NCI-H2227 treated with DMSO at 0.1 percent for 48 hours (cell line): ENCODE measurements around the gene NKX1-1.
"Not testable (repeated sequence)": the region's sequence is repeated elsewhere in the genome, so short reads cannot be mapped to it uniquely, and the experiment has no call there.

Experiments used
- DNase-seq: peaks from one replicate; lab custom pipeline; 2025; lab: John Stamatoyannopoulos, UW

NKX1-1 gene

DNA sequence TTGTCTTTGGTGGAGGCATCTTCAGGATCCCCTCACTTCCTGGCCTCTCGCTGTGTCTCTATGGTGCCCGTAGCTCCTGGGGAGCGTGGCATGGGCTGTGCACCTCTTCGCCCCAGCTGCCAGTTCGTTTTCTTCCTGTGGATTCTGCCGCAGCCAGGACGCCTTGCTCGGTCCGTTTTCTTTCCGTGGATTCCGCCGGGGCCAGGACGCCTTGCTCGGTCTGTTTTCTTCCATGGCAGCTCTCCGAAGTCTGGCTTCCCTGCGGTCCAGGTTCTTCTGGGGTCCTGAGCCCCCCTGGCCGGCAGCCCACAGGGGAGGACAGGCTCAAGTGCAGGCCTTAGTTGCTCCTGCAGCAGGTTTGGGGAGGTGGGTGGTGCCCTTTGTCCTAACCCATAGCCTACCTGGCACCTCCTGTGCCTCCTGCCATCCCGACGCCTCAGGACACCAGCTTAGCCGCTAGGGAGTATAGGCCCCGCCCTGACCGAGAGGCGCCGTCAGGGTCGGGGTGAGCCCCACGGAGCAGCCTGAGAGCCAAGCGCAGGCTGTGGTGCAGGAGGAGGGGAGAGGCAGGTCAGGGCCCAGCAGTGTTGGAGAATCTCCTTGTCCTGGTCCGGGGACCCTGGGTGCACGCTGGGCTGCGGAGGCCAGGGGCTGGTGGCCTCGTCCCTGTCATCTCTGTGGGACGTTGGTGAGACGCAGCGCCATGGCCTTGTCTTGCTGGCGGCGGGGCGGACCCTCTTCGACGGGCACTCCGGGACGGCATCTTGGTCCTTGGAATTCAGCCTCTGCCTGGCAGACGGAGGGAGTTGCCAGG lies 32.1 kb downstream of the NKX1-1 start:
- DNase-seq: no peak

DNA sequence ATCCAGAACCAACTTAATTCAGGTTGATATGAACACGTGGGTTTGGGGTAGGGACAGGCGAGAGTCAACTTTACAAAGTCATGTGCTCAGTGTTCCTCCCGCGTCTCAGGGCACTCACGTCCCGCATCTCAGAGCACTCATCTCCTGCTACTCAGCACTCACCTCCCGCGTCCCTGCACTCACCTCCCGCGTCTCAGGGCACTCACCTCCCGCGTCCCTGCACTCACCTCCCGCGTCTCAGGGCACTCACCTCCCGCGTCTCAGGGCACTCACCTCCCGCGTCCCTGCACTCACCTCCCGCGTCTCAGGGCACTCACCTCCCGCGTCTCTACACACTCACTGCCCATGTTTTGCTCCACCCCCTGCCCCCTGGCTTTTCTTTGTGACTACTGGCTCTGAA lies 33.7 kb downstream of the NKX1-1 start:
- not testable (repeated sequence) for DNase-seq

DNA sequence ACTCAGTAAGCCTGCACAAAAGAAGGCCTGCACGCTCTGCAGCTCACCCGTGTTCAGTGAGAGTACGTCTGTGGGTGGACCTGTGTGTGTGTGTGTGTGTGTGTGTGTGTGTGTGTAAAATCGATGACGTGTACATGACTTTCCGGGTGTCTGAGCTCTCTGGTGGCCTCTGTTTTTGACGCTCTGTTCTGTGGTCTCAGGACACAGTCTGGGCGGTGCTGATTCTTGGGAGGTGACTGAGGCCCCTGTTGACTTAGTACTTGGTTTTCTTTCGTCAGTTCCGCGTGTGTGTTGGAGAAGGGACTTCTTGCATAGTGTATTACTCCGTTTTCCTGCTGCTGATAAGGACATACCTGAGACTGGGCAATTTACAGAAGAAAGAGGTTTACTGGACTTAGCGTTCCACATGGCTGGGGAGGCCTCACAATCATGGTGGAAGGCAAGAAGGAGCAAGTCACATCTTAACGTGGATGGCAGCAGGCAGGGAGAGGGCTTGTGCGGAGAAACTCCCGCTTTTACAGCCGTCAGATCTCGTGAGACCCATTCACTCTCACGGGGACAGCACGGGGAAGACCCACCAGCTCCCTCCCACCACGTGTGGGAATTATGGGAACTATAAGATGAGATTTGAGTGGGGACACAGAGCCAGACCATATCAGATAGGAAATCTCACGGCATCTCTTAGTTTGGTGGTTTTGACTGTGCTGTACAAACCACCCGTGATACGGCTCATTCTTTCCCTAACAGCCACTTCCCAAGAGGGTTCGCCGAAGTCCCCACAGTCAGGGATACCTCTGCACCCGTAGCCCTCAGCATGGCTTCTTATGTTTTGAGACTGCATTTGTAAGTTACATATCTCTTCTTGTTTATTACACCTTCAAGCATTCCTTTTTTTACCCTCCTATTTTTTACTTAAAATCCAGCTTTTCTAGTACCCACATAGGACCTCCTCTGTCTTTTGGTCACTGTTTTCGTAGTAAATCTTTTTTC lies 34.8 kb downstream of the NKX1-1 start:
- no peak for DNase-seq

DNA sequence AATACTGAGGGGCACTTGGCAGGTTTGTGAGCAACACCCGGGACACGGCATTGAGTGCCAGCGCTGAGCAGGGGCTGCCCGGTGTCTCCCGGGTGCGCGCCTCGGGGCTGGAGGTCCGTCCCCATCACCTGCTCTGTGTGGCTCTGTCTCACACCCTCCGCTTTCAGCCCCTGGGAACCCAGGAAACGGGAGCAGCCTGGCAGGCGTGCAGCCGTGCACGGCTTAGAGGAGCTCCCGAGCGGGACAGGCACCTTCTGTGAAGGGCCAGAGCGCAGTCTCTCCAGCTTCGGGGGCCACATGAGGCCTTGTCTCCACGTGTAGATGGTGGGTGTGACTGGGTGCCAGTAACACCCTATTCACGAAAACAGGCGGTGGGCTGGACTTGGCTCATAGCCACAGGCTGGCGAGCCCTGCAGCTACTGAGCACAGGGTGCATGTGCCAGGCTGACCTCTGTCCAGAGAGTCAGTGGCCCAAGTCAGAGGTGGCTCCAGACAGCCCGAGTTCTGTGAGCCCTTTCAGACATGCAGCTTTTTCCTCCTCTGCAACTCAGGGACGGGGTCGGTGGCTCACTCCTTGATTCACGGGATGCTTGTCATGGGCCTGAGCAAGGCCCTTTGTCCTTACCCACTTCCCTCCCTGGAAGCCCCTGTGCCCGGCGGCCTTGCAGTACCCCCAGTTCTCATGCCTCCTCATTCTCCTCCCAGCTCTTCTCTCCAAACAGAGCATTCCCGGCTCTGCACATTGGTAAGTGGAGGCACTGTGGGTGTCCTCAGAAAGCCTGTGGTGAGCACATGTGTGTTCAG lies 35.7 kb downstream of the NKX1-1 start:
- DNase-seq: no peak

DNA sequence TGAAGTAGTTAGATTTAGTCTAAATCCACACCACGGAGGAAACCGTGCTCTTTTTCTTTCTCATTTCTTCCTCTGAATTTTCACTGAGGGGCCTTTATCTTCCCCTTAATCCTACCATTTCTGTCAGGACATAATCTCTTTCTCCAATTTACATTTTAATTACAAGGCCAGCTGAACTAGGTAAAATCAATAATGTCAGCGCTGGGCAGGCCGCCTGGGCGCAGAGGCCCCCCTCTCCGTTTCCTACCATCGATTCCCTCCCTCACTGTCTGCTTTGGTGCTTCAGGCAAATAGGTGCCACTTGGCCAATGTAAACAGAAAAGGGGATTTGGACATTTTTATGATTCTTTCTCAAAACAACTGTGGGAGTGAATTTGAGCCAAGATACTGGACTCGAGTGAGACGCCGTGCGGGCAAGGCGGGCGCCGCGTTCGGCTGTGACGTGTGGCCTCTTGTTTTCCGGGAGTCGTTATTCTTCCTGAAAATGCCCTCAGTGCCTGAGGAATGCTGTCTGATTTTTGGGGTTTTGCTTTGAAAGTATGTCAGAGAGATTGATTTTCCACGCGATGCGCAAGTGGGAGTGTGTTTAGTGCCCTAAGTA lies 36.7 kb downstream of the NKX1-1 start:
- DNase-seq: no peak

DNA sequence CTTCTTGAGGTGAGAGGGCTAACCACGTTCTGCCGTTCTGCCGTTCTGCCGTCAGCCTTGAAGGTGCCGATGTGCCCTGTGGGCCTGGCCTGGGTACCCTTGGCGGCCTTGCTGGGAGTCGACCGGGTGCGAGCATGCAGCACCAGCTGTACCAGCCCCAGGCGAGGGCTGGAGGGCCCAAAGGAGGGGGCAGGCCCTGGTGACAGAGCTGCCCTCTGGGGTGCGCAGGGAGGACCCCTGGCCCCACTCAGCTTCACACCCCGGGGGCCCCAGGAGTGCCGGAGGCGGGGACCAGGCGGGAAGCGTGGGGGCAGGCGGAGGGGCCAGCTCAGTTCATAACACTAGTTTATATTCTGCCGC lies 37.2 kb downstream of the NKX1-1 start:
- DNase-seq: no peak

DNA sequence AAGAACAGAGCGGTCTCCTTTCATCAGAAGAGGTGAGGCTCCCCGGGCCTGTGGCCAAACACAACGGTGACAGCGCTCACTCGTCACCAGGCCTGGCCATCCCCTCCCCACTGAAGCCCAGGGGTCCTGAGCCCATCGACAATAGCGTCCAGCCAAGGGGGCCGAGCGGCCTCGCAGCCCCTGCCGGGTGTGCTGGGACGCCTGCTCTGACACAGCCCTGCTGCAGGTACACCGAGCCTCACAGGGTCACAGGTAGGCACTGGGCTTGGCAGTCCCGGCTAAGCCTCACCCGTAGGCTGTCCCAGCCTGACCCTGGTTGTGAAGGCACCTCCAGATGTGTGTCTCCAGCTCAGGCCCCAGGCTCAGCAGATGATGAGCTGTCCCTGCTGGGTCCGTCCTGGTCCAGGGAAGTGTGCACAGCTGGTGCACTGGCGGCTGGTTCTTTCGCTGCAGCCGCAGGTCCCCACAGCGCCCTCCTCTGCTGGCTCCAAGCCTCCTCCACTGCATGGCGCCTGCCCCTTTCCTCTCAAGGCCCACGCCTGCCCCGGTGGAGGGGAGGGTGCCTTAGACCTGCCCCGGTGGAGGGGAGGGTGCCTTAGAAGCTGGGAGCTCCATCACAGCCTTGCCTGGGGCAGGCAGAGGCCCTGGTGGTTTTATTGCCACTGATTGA lies 37.7 kb downstream of the NKX1-1 start:
- DNase-seq: no peak

DNA sequence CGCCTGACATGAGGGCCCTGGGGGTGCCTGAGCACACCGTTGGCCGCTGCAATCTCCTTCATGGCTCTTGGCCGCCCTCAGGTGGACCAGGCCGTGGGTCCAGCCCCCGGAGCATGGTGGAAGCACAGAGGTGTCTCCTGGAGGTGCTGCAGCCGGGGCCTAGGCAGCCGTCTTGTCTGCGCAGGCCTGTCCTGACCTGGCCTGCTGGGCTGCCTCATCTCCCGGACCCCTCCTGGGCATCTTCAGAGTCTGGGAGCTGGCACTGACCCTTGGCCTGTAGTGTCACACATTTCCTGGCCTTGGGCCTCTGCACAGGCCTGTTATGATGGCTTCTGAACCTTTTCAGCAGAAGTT lies 38.3 kb downstream of the NKX1-1 start:
- no peak for DNase-seq

DNA sequence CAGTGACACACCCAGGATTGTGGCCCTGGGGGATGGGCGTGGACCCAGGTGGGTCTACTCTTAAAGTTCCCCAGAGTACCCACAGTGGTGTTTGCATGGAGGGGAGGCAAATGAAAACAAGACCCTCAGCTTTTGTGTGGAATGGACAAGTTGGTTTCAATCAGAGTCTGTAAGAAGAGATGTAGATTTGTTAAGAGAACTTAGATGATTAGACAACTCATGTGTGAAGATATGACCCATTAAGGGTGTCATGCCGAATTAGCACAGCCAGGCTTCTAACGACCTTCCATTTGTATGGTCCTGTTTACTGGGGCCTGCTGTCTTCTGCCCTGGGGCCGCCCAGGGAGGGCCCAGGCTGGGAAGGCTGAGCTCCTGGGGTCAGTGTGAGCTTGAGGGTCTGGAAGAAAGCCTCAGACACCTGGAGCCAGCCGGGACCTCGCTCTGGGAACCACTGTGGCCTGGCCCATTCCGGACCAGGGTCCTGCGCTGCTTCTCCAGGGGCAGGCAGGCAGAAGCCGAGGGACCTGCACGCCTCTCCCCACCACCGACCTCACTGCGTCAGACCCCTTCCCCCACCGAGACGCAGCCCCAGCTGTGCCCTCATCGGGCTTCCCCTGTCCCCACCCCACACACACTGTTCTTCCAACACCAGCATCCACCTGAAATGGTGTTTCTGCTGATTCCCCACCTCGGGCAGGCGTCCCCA lies 38.9 kb downstream of the NKX1-1 start:
- DNase-seq: no peak

DNA sequence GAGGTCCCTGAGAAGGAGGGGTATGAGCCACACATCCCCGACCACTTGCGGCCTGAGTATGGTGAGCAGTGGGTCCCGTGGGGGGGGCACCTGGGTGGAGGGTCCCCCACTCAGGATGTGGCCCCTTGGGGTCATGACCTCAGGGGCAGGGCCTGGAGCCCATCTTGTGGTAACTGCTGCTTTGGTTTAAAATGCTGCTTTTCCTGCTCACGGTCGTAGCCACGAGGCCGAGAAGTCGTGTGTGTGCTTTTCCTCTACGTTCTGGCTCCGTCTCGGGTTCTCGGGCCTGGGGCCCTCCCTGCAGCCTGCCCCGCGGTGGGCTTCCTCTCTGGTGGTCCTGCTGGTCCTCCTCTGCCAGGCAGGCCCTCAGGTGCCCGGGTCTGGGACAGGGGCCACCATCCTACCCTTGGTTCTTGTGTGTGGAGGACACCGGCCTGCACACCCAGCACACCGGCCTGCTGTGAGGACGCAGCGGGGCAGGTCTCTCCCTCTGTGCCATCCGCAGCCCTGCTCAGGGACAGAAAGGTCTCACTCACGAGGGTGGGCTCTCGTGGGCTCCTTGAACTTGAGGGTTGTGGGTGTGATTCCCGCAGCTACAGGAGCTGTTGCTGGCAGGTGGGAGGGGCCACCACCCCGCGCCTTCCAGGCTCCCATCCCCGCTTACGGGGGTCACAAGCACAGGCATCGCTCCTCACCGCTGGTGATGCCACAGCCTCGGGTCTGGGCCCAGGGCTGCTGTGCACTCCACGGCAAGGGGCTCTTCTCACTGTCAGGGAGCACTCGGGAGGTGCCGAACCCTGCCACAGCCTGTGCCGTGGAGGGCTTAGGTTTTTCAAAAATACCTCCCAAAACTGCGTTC lies 39.6 kb downstream of the NKX1-1 start:
- no peak for DNase-seq

DNA sequence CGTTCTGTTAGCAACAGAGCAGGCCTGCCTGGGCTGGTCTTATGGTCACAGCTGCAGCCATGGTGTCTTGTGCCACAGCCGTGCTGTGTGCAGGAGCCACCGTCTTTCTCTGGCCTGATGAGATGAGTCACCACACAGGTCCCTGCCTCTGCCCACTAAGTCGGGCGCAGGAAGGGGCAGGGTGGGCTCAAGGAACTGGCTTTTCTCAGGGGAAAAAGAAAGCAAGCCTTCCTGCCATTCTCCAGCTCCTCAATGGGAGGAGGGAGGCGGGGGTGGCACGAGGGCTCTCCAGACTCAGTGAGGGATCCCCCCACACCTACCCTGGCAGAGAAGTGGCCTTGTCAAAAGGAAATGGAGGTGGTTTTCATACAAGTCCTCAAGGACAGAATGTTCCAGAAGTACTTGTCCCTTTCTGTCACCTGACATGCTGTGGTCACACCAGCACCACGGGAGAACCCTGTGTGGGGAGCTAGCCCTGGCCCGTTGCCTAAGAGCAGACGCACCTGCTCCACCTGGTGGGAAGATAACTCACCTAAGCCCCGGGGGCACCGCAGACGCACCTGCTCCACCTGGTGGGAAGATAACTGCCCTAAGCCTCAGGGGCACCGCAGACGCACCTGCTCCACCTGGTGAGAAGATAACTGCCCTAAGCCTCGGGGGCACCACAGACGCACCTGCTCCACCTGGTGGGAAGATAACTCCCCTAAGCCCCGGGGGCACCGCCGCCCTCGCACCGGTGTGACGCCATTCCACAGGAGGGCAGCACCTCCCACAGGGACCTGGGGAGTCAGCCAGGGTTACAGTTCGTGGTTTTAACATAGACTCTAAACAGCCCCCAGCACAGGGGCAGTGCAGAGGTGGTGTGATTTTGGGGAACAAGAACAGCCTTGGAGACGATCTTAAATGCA lies 40.7 kb downstream of the NKX1-1 start:
- no peak for DNase-seq

DNA sequence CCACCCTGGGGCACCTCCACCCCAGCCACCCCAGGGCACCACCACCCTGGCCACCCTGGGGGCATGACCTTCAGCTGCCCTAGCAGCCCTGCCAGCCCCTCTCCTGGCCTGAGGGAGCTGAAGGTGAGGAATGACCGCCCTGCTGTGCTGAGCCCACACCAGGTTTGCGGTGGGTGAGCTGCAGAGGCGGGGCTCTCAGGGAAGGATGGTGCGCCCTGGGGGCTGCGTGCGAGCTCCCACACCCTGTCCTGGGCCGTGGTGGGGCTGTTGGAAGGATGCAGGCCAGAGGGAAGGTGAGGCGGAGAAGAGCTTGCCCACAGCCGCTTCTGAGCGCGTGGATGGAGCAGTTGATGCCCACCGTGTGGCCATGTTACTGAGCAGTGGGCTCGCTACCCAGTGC lies 41.5 kb downstream of the NKX1-1 start:
- DNase-seq: no peak

DNA sequence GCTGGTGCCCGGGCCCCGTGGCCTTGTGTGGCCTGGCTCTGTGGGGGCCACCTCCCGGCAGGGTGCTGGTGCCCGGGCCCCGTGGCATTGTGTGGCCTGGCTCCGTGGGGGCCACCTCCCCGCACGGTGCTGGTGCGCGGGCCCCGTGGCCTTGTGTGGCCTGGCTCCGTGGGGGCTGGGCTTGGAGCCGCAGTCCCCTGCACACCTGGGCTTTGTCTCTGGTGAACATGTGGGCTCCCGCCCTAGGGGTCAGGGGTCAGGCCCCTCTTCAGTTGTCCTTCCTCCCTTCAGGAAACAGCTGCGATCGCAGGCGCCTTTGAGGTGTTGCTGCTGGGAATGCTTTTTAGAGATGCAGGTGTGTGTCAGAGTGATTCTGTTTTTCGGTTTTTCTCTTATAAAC lies 42.0 kb downstream of the NKX1-1 start:
- DNase-seq: no peak

DNA sequence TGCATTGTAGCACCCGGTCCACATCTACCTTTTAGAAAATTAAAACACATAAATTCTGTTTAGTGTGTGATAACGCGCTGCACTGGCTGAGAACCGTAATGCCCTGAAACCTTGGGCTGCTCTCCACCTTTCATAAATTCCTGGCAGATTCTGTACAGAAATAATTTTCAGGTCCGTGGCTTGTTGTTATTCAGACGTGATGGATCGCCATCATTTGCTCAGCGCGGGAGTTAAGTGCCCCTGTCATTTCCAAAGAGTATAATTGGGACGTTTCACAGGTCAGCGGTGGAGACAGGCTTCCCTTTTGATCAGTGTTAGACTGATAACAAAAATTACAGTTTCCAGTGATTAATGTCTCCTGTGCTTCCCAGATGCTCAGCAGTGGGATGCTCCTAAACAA lies 42.7 kb downstream of the NKX1-1 start:
- peak; percentile 78 for DNase-seq

DNA sequence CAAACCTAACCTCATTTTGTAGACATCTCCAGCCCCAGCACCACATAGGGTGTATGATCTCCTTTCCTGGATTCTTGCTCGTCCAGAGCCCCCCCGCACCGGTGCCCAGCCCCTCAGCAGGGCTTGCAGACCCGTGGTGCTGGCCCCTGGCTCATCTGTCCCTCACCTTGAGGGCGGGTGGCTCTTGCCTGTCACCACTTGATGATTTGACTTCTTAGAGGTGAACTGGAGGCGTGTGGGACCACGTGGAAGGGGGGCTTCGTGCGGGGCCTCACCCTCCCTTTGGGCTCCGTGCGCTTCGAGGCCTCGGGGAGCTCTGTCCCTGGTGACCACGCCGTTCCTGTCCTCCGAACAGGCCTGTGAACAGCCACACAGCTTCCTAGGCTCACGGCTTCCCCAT lies 43.7 kb downstream of the NKX1-1 start:
- DNase-seq: no peak

DNA sequence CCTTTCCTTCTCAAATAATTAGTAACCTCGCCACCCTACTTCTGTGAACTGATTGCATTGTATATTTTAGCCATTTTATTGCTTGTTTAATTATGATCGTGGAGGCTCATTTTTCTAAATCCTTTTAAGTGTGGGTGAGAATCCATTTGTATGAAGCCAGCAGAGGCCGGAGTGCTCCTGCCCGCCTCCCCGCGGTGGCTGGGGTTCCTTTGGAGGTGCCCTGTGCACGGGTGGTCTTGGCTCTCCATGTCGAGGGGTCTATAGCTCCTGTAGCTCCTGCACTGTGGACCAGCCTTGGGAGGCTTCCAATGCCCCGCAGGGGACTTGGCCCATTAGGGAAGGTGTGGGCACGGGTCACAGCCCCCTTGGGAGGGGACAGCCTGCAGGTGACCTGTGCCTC lies 44.2 kb downstream of the NKX1-1 start:
- no peak for DNase-seq

DNA sequence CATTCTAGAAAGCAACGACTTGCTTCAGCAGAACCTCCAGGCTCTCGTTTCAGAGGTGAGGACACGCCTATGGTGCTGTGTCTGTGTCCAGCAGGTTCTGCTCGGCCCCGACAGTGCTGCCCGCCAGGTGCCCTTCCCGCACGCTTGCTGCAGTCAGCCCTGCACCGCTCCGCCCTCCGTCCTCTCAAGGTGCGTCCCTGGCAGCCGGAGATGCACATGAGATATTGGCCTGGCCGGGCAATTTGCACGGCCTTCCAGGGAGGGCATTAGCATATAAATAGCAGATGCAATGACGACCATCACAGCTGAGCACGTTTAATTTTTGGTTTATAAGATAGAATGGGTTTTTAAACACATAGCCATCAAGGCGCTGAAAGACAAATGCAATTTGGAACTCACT lies 44.8 kb downstream of the NKX1-1 start:
- no peak for DNase-seq

DNA sequence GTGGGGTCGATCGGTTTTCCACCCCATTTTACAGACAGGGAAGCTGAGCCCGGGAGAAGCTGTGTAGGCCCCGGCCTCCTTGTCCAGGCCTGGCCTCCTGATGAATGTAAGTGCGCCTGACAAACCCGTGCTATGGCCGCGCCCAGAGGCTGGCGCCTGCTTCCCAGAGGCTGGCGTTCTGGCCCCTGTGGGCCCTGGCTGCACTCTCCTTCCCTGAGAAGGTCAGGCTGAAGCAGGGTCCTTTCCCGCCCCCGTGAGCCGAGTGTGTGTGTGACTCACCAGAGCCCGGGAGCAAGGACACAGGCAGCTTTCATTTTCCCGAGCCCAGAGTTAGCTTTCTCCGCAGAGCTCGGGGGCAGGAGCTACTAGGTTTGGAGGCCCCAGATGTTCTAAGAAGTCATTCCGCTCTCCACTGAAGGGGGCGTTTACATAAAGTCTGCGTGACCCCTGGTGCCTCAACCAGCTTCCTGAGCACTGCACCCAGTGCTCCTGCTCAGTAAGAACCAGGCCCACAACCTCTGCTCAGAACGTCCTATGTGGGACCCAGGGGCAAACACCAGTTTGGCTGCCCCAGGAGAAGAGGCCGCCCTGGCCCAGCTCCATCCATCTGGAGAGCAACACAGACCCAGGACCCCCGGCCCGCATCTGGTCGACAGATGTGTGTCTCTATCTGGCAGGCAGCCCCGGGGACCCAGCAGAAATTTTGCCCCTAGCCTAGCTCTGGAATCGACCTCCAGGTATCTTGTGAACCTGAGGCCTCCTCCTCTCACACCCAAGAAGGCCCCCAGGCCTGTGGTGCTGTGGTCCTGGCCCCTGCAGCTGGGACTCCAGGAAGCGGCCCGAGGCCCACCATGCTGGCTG lies 45.6 kb downstream of the NKX1-1 start:
- DNase-seq: no peak
